Neural cell (in vitro differentiated cells): ENCODE measurements around the gene MEAK7. TPM values are rescaled to one million over a fixed set of nuclear protein-coding genes. Genes with fewer than 3 reads are reported as not detected.

ENCODE experiments used
- H2AFZ ChIP-seq: fragments of 200-600, 300-800 bp; sonication (generic), shearing (Covaris generic); 2 replicates; pipeline ENCODE4 v1.6.0; 2014; ENCODE audit warnings: low read depth, mild to moderate bottlenecking, antibody characterized with exemption, low read length, moderate library complexity
- H3F3A ChIP-seq: fragments of 200-600 bp; shearing (Covaris generic); 2 replicates; pipeline ENCODE4 v1.6.1; 2016; ENCODE audit warnings: mild to moderate bottlenecking, moderate library complexity, mixed read lengths, antibody characterized with exemption, low read length; ENCODE audit not compliant: insufficient read depth, poor library complexity, severe bottlenecking
- H3K27ac ChIP-seq: fragments of 200-600, 300-800 bp; sonication (generic), shearing (Covaris generic); 2 replicates; pipeline ENCODE4 v1.5.1; 2014; ENCODE audit warnings: mild to moderate bottlenecking, low read length, moderate library complexity
- H3K27me3 ChIP-seq: fragments of 300-800, 200-600 bp; sonication (generic), shearing (Covaris generic); 2 replicates; pipeline ENCODE4 v1.6.0; 2014; ENCODE audit warnings: mild to moderate bottlenecking, low read depth, low read length, moderate library complexity; ENCODE audit not compliant: insufficient read depth
- H3K36me3 ChIP-seq: fragments of 300-800, 200-600 bp; sonication (generic), shearing (Covaris generic); 2 replicates; pipeline ENCODE4 v1.5.1; 2014; ENCODE audit warnings: mild to moderate bottlenecking, antibody characterized with exemption, low read length, moderate library complexity; ENCODE audit not compliant: insufficient read depth
- H3K4me2 ChIP-seq: fragments of 300-800, 200-600 bp; sonication (generic), shearing (Covaris generic); 2 replicates; pipeline ENCODE4 v1.6.0; 2014; ENCODE audit warnings: mild to moderate bottlenecking, low read length
- H3K4me3 ChIP-seq: fragments of 300-800, 200-600 bp; sonication (generic), shearing (Covaris generic); 2 replicates; pipeline ENCODE4 v1.5.1; 2014; ENCODE audit warnings: mild to moderate bottlenecking, low read length, moderate library complexity
- H3K79me2 ChIP-seq: fragments of 200-600 bp; shearing (Covaris generic); replicated peaks from 2 replicates; pipeline ENCODE4 v1.6.0; 2014; ENCODE audit warnings: mild to moderate bottlenecking, low read length, moderate library complexity; ENCODE audit not compliant: insufficient read depth
- H3K9ac ChIP-seq: fragments of 300-800, 200-600 bp; sonication (generic), shearing (Covaris generic); 2 replicates; pipeline ENCODE4 v1.6.1; 2016; ENCODE audit warnings: mild to moderate bottlenecking, low read length, mixed read lengths
- H3K9me2 ChIP-seq: fragments of 200-600 bp; shearing (Covaris generic); 2 replicates; pipeline ENCODE4 v1.6.1; 2016; ENCODE audit warnings: mild to moderate bottlenecking, low read length, mixed read lengths; ENCODE audit not compliant: insufficient read depth
- H3K9me3 ChIP-seq: fragments of 200-600, 300-800 bp; sonication (generic), shearing (Covaris generic); 2 replicates; pipeline ENCODE4 v1.6.1; 2016; ENCODE audit warnings: mild to moderate bottlenecking, mixed run types, low read length, moderate library complexity, mixed read lengths
- H4K20me1 ChIP-seq: fragments of 200-600 bp; shearing (Covaris generic); 2 replicates; pipeline ENCODE4 v1.6.1; 2016; ENCODE audit warnings: mild to moderate bottlenecking, mixed run types; ENCODE audit not compliant: insufficient read depth
- EP300 ChIP-seq: fragments of 450-650 bp; conservative IDR thresholded peaks from 2 replicates; pipeline ENCODE4 v1.6.1; 2014; ENCODE audit warnings: antibody characterized with exemption, mild to moderate bottlenecking, moderate library complexity; ENCODE audit not compliant: poor library complexity, severe bottlenecking
- EZH2 ChIP-seq: fragments of 200-600, 300-800 bp; shearing (Covaris generic), sonication (generic); IDR thresholded peaks from 2 replicates; pipeline ENCODE4 v1.6.1; 2014; ENCODE audit warnings: antibody characterized with exemption, low read length, borderline replicate concordance, mild to moderate bottlenecking; ENCODE audit not compliant: insufficient read depth, poor library complexity, severe bottlenecking
- MXI1 ChIP-seq: fragments of 450-650 bp; conservative IDR thresholded peaks from 2 replicates; pipeline ENCODE4 v1.6.1; 2014; ENCODE audit warnings: antibody characterized with exemption, mild to moderate bottlenecking; ENCODE audit not compliant: poor library complexity, severe bottlenecking
- POLR2AphosphoS5 ChIP-seq: IDR thresholded peaks from 2 replicates; pipeline ENCODE4 v1.6.1; 2012
- RAD21 ChIP-seq: fragments of 450-650 bp; conservative IDR thresholded peaks from 2 replicates; pipeline ENCODE4 v1.6.1; 2014; ENCODE audit warnings: antibody characterized with exemption, mild to moderate bottlenecking, moderate library complexity
- SMC3 ChIP-seq: fragments of 450-650 bp; conservative IDR thresholded peaks from 2 replicates; pipeline ENCODE4 v1.6.1; 2014; ENCODE audit warnings: antibody characterized with exemption, mild to moderate bottlenecking, moderate library complexity; ENCODE audit not compliant: poor library complexity
- TAF1 ChIP-seq: IDR thresholded peaks from 2 replicates; pipeline ENCODE4 v1.6.1; 2012; ENCODE audit warnings: low read depth
- polyA plus RNA-seq: library from polyadenylated mRNA; depleted of rRNA; stranded (reverse); fragments of >200 nt; gene quantifications from 2 replicates; pipeline ENCODE4 v1.2.3, GENCODE V29; 2014
- TF ChIP-seq, protein P1 (sequence below): fragments of 450-650 bp; IDR thresholded peaks from 2 replicates; pipeline ENCODE4 v1.5.1; 2014; ENCODE audit warnings: antibody characterized with exemption, mild to moderate bottlenecking, moderate library complexity; ENCODE audit not compliant: poor library complexity, severe bottlenecking
- TF ChIP-seq, protein P2 (sequence below): IDR thresholded peaks from 2 replicates; pipeline ENCODE4 v1.6.1; 2012; ENCODE audit warnings: borderline replicate concordance

The MEAK7 gene
- polyA plus RNA-seq, 1 donor from 2014 or later = 12.4 TPM

DNA sequence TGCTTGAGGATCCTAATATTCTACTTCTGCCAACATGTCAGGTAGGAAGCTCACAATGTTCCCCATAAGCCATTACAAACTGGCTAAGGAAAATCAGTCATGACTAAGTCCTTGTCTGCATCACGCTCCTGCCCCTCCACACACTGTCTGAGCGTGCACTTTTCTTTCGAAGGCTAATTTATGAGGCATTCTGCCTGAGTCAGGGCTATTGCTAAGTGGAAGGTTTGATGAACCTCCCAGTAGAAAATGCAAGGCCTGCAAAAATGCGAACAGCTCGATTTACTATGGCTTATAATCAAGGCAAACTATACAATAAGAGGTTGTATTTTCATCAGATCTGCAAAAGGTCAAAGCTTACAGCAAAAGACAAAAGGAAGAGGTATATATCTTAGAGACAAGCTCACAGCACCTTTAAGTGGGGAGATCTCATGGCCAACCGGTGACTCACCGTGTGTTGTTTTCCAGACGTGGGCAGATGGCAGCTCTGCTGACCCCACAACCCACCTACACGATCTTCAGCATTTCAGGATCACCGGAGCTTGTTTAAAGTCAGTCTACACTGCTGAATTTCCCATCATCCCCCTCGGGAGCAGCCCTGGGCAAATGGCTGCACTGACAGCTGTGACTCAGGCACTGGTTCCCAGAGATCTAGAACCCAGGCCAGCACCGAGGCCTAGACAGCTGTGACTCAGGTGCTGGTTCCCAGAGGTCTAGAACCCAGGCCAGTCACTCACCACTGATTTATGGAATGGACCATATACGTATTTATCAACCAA lies 26.1 kb downstream of the MEAK7 start:
- no peak overlapping the region for H3K4me2 ChIP-seq

DNA sequence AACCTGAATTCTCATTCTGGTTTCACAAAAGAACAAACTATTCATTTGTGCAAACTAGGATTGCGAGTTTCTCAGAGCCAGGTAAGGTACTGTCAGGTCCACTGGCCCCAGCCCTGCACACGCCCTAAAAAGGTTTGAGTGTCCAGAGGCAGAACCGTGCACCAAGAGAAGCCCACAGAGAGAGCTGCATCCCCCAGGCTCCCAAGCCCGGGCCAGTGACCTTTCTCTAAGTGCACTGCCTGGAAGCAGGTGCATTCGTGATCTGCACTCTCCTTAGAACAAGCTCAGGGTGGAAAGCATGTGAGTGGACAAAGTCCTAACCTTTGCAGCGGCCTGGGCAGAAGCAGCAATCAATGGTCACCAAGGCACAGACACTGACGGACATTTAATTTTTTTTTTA lies 26.8 kb downstream of the MEAK7 start:
- H3K9me3 ChIP-seq = no peaks in the 10 kb centered on the region
- no peak overlapping the region for H3K27ac ChIP-seq
- H3F3A ChIP-seq = no peaks in the 10 kb centered on the region
- no peaks in the 10 kb centered on the region for H3K9me2 ChIP-seq
- no peaks in the 10 kb centered on the region for H3K36me3 ChIP-seq
- H3K4me3 ChIP-seq = no peak overlapping the region
- H4K20me1 ChIP-seq = no peaks in the 10 kb centered on the region
- H3K79me2 ChIP-seq = no peaks in the 10 kb centered on the region
- no peak overlapping the region for H3K4me2 ChIP-seq
- H2AFZ ChIP-seq = no peak overlapping the region
- no peak overlapping the region for H3K9ac ChIP-seq
- TF ChIP-seq TAF1 (no peak), MXI1 (no peak), POLR2AphosphoS5 (no peak), EP300 (no peak), SMC3 (no peak), RAD21 (no peak), EZH2 (no peak)
- TF ChIP-seq, protein P1, sequence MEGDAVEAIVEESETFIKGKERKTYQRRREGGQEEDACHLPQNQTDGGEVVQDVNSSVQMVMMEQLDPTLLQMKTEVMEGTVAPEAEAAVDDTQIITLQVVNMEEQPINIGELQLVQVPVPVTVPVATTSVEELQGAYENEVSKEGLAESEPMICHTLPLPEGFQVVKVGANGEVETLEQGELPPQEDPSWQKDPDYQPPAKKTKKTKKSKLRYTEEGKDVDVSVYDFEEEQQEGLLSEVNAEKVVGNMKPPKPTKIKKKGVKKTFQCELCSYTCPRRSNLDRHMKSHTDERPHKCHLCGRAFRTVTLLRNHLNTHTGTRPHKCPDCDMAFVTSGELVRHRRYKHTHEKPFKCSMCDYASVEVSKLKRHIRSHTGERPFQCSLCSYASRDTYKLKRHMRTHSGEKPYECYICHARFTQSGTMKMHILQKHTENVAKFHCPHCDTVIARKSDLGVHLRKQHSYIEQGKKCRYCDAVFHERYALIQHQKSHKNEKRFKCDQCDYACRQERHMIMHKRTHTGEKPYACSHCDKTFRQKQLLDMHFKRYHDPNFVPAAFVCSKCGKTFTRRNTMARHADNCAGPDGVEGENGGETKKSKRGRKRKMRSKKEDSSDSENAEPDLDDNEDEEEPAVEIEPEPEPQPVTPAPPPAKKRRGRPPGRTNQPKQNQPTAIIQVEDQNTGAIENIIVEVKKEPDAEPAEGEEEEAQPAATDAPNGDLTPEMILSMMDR = no peak
- TF ChIP-seq, protein P2, sequence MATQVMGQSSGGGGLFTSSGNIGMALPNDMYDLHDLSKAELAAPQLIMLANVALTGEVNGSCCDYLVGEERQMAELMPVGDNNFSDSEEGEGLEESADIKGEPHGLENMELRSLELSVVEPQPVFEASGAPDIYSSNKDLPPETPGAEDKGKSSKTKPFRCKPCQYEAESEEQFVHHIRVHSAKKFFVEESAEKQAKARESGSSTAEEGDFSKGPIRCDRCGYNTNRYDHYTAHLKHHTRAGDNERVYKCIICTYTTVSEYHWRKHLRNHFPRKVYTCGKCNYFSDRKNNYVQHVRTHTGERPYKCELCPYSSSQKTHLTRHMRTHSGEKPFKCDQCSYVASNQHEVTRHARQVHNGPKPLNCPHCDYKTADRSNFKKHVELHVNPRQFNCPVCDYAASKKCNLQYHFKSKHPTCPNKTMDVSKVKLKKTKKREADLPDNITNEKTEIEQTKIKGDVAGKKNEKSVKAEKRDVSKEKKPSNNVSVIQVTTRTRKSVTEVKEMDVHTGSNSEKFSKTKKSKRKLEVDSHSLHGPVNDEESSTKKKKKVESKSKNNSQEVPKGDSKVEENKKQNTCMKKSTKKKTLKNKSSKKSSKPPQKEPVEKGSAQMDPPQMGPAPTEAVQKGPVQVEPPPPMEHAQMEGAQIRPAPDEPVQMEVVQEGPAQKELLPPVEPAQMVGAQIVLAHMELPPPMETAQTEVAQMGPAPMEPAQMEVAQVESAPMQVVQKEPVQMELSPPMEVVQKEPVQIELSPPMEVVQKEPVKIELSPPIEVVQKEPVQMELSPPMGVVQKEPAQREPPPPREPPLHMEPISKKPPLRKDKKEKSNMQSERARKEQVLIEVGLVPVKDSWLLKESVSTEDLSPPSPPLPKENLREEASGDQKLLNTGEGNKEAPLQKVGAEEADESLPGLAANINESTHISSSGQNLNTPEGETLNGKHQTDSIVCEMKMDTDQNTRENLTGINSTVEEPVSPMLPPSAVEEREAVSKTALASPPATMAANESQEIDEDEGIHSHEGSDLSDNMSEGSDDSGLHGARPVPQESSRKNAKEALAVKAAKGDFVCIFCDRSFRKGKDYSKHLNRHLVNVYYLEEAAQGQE = no peak
- H3K27me3 ChIP-seq = no peaks in the 10 kb centered on the region

More for the DNA sequence above, 26.1 kb downstream of the MEAK7 start:
- Histone ChIP-seq H3K27ac (no peak overlapping the region), H4K20me1 (no peaks in the 10 kb centered on the region), H3K79me2 (no peaks in the 10 kb centered on the region), H3K4me3 (no peak overlapping the region), H3K9me3 (no peaks in the 10 kb centered on the region), H2AFZ (no peak overlapping the region), H3F3A (no peaks in the 10 kb centered on the region), H3K9ac (no peak overlapping the region), H3K36me3 (no peaks in the 10 kb centered on the region), H3K9me2 (no peaks in the 10 kb centered on the region), H3K27me3 (no peaks in the 10 kb centered on the region)
- no peak for TF ChIP-seq MXI1
- TF ChIP-seq RAD21 = no peak
- no peak for TF ChIP-seq TAF1
- TF ChIP-seq POLR2AphosphoS5 = no peak
